HL-60 (cell line): ENCODE results near the gene TMEM198.

Experiments used
- CTCF ChIP-seq: IDR thresholded peaks from one replicate; pipeline ENCODE4 v1.5.1; 2011; ENCODE audit warnings: low read length, control low read depth, inconsistent platforms; ENCODE audit not compliant: insufficient read depth
- POLR2AphosphoS5 ChIP-seq: IDR thresholded peaks from 2 replicates; pipeline ENCODE4 v1.6.1; 2012; ENCODE audit warnings: low read depth
- REST ChIP-seq: IDR thresholded peaks from 2 replicates; pipeline ENCODE4 v1.6.1; 2012; ENCODE audit warnings: low read depth; ENCODE audit not compliant: insufficient replicate concordance

GRCh38 chr2:219506802-219507526 lies 36.9 kb upstream of the TMEM198 start:
- no peak for TF ChIP-seq CTCF
- no peak for TF ChIP-seq REST
- TF ChIP-seq POLR2AphosphoS5: no peak
